Activated CD4-positive, alpha-beta T cell treated with anti-CD3 and anti-CD28 coated beads, Interleukin-2, amount 10 ng/mL, durations not matched to agents 24 days and 14 days (primary cell): ENCODE measurements around the gene RHOV. TPM values are rescaled to one million over a fixed set of nuclear protein-coding genes. Genes with fewer than 3 reads are reported as not detected.

ENCODE experiments used
- DNase-seq: peaks from one replicate; pipeline ENCODE4 v3.0.0; 2022
- H3K27ac Mint-ChIP-seq: one replicate; pipeline ENCODE4 v1.8.0; 2022; ENCODE audit warnings: mild to moderate bottlenecking, mixed read lengths
- H3K27me3 Mint-ChIP-seq: one replicate; pipeline ENCODE4 v1.8.0; 2022; ENCODE audit warnings: mixed read lengths
- H3K36me3 Mint-ChIP-seq: one replicate; pipeline ENCODE4 v1.8.0; 2022; ENCODE audit warnings: low read depth, mild to moderate bottlenecking, mixed read lengths
- H3K4me1 Mint-ChIP-seq: one replicate; pipeline ENCODE4 v1.8.0; 2021; ENCODE audit warnings: mixed read lengths
- H3K4me3 Mint-ChIP-seq: one replicate; pipeline ENCODE4 v1.8.0; 2022; ENCODE audit warnings: mild to moderate bottlenecking, moderate library complexity, mixed read lengths
- H3K9me3 Mint-ChIP-seq: one replicate; pipeline ENCODE4 v1.8.0; 2021; ENCODE audit warnings: mixed read lengths
- intact Hi-C: fragments of 100-400 bp; cut with micrococcal nuclease; formaldehyde crosslinking; loops from one replicate; pipeline ENCODE4 v1.15.1; 2023
- total RNA-seq: library from RNA; stranded (reverse); gene quantifications from 2 replicates; pipeline ENCODE4 v1.2.3, GENCODE V29; 2022

Gene RHOV
- total RNA-seq, 1 donor from 2014 or later: 1.0 TPM

DNA sequence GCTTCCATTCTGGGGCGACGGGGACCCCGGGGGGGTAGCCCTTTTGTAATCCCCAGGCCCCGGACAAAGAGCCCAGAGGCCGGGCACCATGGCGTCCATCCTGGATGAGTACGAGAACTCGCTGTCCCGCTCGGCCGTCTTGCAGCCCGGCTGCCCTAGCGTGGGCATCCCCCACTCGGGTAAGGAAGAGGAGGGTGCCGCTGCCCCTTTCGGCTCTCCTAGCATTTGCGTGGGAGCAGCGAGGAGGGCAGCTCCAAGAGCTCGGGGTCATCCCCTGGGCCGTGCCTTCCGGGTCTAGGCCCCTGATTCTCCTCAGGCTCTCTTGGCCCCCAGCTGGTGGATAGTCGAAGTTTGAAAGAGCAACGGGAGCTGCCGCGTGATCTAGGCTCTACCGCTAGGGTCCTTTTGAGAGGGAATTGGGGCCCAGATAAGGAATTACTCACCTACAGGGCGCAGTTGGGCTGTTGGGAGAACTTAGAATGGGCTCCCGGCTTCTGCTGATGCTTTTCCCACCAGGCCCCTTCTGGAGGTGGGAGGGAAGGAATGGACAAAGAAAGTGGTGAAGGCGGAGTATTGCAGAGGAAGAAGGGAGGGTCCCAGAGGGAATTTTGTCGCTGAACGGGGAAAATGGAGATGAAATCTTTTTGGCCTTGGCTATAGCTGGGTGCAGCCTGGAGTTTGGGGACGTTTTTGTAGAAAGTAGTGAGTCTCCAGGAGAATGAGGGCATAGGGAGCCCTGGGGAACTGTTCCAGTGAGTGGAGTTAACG is 20.8 kb upstream of the RHOV start:
- intact Hi-C loops: loop anchor here (1.0 to 5.0 kb wide), 6 partner anchors 38 to 328 kb away; partner anchors contain the start of genes CCDC32, DNAJC17, GCHFR and RAD51
- Mint-ChIP-seq H3K27me3 (peaks cover 3% of the 10 kb centered on the region), H3K4me1 (peaks cover 32% of the 10 kb centered on the region), H3K36me3 (peaks cover 14% of the 10 kb centered on the region), H3K9me3 (no peaks in the 10 kb centered on the region), H3K4me3 (peak overlapping the region; percentile 100), H3K27ac (peak overlapping the region; percentile 95)
- peak; percentile 89 for DNase-seq

DNA sequence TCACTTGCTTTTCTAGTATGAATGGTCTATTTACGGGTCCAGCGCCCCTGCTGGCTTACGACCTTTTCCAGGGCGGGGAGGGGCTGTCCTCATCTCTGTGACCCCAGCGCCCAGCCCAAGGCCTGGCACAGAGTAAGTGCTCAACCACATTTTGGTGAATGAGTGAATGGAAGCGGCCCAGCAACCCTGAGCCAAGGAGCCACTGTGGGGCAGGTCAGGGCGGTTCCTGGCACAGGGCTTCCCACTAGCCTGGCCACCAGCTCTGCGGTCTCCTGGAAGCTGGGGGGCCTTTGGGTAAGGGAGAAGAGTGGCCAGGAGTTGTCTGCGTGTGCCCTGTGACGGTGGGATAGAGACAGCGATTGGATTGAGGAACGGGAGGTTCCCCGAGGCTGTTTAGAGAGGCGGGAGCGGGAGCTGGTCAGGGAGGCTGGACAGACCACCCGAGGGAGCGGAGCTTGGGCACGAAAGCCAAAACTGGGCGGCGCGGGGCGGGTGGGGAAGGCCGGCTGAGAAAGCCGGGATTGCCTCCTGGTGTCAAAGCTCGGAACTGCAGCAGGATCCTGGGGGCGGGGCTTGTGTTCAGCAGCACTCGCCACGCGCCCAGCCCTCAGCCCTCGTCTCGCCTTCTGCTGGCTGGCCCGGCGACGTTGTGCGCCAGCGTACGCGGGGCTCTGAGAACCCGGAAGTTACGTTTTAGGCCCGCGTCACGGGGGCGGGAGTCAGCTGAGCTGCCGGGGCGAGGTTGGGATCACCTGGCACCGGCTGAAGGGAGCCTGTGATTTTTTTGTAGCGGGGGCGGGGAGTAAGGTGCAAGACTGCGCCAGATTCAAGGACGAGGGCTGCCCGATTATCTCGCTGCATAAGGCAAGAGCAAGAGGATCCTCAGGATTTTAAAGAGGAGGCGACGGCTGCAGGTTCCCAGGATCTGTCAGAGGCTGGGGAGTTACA is 20.0 kb upstream of the RHOV start, which contains the start of gene VPS18:
Gene VPS18, plus strand, starts transcription at position 718 of the 948 bp plus-strand sequence. CDS start 319 bp downstream, outside the sequence.
- intact Hi-C loops: loop anchor here (1.0 to 5.0 kb wide), 7 partner anchors 15 to 327 kb away; partner anchors contain the start of genes CCDC32, DNAJC17, GCHFR and RAD51
- peaks cover 32% of the 10 kb centered on the region for H3K4me1 Mint-ChIP-seq
- H3K27ac Mint-ChIP-seq: peak within 1 kb of the TSS; percentile 95
- peak; percentile 100 for DNase-seq
- no peaks in the 10 kb centered on the region for H3K9me3 Mint-ChIP-seq
- H3K4me3 Mint-ChIP-seq: peak within 1 kb of the TSS; percentile 100
- peaks cover 3% of the 10 kb centered on the region for H3K27me3 Mint-ChIP-seq
- H3K36me3 Mint-ChIP-seq: peaks cover 12% of the 10 kb centered on the region

DNA sequence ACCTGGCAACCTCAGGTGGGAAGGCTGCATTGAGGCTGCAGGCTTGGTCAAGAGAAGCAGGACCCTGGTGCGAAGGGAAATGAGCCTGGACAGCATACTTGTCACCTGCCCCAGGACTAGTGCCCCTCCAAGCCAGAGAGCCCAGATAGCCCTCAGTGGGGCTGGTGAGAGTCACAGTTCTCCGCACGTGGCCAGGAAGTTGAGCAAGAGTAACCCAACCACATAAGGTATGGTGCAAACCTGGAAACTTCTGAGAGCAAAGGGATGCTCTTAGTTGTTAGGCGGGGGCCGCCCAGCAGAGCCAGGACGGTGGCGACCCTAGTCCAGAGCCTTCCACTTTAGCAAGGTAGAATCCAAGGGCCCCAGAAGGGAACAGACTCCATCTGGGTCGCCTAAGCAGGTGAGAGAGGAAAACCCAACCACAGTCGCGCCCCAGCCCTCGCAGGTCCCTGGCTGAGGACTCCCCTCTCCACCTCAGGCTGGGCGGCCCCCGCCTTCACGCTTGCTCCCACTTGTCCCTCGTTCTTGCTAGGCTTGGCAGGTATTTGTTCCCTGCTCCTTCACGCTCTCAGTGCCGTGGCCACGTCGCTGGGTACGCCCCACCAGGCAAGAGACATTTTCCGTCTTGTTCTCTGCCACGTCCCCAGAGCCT is 19.1 kb upstream of the RHOV start:
- peak; percentile 65 for DNase-seq
- Mint-ChIP-seq H3K36me3 (peaks cover 10% of the 10 kb centered on the region), H3K9me3 (no peaks in the 10 kb centered on the region), H3K4me3 (no peak overlapping the region), H3K27me3 (peaks cover 3% of the 10 kb centered on the region), H3K4me1 (peaks cover 32% of the 10 kb centered on the region), H3K27ac (peak overlapping the region; percentile 95)
- intact Hi-C loops: loop anchor here (2.0 to 5.0 kb wide), 4 partner anchors 14 to 326 kb away; partner anchors contain the start of genes CCDC32, GCHFR, RAD51 and RPUSD2

DNA sequence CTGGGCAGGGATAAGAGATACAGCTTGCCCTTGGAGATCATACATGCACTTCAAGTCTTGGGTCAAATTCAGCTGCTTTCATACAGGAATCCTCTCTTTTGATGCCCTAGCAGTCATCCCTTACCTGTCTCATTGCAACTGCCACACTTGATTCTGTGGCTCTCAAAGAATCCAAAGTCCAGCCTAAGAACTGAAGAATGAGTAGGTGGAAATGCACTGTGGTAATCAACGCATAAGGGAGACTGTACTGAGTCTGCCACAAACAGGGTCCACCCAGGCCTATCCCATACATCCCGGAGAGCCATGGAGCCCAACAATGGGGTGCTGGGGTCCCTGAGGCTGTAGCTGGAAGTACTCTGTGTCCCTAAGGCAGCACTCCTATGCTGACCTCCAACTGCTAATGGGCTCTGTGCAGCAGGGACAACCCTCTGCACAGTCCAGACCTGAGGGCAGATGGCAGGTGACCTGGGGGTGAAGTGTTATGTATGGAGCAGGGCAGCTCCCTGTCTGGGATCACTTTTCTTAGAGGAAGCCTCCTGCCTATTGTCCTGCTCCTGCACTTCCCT is 18.5 kb upstream of the RHOV start:
- no peak overlapping the region for H3K27ac Mint-ChIP-seq
- H3K27me3 Mint-ChIP-seq: peaks cover 3% of the 10 kb centered on the region
- intact Hi-C loops: loop anchor here (1.0 to 5.0 kb wide), 5 partner anchors 14 to 325 kb away; partner anchors contain the start of genes CCDC32, GCHFR, RAD51 and RPUSD2
- no peak overlapping the region for H3K4me3 Mint-ChIP-seq
- H3K9me3 Mint-ChIP-seq: no peaks in the 10 kb centered on the region
- H3K36me3 Mint-ChIP-seq: peaks cover 8% of the 10 kb centered on the region
- no peak for DNase-seq
- peaks cover 32% of the 10 kb centered on the region for H3K4me1 Mint-ChIP-seq

DNA sequence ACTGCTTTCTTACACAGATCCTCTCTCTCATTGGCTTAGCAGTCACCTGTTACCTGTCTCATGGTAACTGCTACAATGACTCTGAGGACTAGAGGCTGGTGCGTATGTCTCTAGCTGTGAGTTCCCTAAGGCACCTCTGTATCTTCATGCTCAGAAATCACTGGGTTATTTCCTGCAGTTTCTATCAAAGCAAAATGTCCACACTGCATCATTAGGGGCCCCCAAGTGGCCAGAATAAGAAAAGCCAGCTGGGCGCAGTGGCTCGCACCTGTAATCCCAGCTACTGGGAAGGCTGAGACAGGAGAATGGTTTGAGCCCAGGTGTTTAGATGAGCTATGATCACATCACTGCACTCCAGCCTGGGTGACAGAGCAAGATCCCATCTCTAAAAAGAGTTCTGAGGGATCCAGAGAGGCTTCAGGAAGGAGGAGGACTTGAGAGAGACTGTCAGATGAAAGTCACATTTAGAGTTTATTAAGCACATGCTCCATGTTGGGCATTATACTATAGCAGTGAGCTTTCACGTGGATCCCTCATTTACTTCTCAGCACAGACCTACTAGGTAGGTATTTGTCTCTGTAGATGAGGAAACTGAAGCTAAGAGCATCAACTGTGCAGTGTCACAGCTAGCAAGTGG is 17.9 kb upstream of the RHOV start:
- peak; percentile 81 for DNase-seq
- Mint-ChIP-seq H3K27ac (no peak overlapping the region), H3K9me3 (no peaks in the 10 kb centered on the region), H3K4me1 (peaks cover 32% of the 10 kb centered on the region), H3K4me3 (no peak overlapping the region), H3K27me3 (peaks cover 3% of the 10 kb centered on the region), H3K36me3 (peaks cover 7% of the 10 kb centered on the region)
- intact Hi-C loops: loop anchor here (1.0 to 5.0 kb wide), 5 partner anchors 13 to 325 kb away; partner anchors contain the start of genes CCDC32, GCHFR, RAD51 and RPUSD2

DNA sequence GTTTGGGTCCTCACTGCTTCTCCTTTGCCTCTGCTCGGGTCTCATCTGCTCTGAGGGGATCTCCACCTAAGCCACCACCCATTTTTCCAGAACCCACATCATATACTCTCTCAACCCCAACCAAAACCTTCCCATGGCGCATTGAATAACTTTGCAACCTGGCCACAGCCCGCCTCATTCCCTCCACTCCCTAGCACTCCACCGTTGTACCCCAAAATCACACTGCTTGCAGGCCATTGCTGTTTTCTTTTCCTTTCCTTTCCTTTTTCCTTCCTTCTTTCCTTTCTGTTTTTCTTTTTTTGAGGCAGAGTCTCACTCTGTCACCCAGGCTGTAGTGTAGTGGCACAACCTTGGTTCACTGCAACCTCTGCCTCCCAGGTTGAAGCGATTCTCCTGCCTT is 17.1 kb upstream of the RHOV start:
- H3K27me3 Mint-ChIP-seq: peaks cover 3% of the 10 kb centered on the region
- H3K36me3 Mint-ChIP-seq: peaks cover 6% of the 10 kb centered on the region
- H3K27ac Mint-ChIP-seq: no peak overlapping the region
- no peaks in the 10 kb centered on the region for H3K9me3 Mint-ChIP-seq
- DNase-seq: no peak
- no peak overlapping the region for H3K4me3 Mint-ChIP-seq
- peaks cover 36% of the 10 kb centered on the region for H3K4me1 Mint-ChIP-seq
- intact Hi-C loops: loop anchor here (5.0 kb wide), 3 partner anchors 129 to 324 kb away; partner anchors contain the start of genes CCDC32, GCHFR, RAD51 and RPUSD2

DNA sequence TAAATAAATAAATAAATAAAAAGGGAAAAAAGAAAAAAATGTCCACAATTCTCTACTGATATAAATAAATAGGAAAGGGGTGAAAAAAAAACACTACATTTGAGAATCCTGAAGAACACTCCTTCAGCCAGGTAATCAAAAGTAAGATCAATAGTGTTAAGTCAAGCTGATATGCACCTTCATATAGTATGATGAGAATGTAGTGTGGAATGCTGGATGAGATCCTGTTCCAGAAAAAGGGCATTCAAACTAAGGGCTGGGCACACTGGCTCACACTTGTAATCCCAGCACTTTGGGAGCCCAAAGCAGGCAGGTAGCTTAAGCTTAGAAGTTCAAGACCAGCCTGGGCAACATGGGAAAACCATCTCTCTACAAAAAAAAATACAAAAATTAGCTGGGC is 15.1 kb upstream of the RHOV start:
- Mint-ChIP-seq H3K27ac (no peak overlapping the region), H3K4me1 (peaks cover 32% of the 10 kb centered on the region), H3K9me3 (no peaks in the 10 kb centered on the region), H3K36me3 (no peaks in the 10 kb centered on the region), H3K4me3 (no peak overlapping the region), H3K27me3 (peaks cover 3% of the 10 kb centered on the region)
- DNase-seq: no peak
- intact Hi-C loops: no loop called here

DNA sequence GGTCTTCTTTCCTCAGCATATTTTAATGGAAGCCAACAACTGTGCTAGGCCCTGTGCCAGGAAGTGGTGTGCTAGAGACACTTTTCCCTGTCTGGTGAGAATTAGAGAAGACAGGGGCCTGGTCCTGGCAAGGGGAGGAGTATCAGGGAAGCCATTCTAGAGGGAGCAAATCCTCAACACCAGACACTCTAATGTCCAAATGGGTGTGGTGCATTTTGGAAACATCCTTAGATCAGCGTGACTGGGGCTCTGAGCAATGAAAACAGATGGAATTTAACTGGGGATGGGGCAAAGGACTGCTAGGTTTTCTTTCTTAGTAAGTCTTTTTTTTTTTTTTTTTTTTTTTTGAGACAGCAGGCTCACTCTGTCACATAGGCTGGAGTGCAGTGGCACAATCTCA is 12.6 kb upstream of the RHOV start:
- H3K27ac Mint-ChIP-seq: no peak overlapping the region
- intact Hi-C loops: no loop called here

DNA sequence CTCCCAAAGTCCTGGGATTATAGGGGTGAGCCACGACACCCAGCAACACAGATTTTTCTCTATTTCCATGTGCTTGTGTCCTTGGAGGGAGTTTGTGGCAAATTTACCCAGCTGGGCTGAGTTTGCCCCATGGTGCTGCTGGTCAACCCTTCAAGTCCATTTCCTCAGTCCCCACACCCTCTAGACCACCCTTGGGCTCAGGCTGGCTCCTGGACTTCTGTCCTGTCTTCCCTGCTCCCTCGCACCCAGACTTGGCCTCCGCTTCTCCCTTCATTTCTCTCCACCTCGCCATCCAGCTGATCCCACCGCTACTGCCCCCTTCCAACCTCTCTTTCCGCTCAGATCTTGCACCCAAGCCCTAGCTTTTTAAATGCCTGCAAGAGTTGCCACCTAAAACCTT is 7.3 kb upstream of the RHOV start:
- H3K27ac Mint-ChIP-seq: no peak overlapping the region
- H3K4me3 Mint-ChIP-seq: no peak overlapping the region
- H3K27me3 Mint-ChIP-seq: no peaks in the 10 kb centered on the region
- DNase-seq: no peak
- H3K9me3 Mint-ChIP-seq: no peaks in the 10 kb centered on the region
- no peaks in the 10 kb centered on the region for H3K36me3 Mint-ChIP-seq
- intact Hi-C loops: no loop called here
- peaks cover 21% of the 10 kb centered on the region for H3K4me1 Mint-ChIP-seq

More for the DNA sequence above, 12.6 kb upstream of the RHOV start:
- Mint-ChIP-seq H3K4me3 (no peak overlapping the region), H3K9me3 (no peaks in the 10 kb centered on the region), H3K27me3 (peaks cover 3% of the 10 kb centered on the region), H3K4me1 (peaks cover 19% of the 10 kb centered on the region), H3K36me3 (no peaks in the 10 kb centered on the region)
- no peak for DNase-seq

DNA sequence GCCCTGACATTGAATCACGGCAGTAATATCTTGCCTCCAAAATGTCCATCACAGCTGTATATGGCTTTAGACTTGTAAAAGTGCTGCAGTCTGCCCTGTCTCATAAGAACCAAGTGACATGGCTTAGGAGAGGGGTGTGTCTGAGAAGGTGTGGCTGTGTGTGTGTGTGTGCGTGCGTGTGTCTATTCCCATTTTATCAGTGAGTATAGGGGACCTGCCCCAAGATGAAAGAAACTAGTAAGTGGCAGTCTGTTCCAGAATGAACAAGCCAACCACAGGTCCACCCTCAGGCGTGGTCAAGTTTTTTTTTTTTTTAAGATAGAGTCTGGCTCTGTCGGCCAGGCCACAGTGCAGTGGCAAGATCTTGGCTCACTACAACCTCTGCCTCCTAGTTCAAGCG is 5.6 kb upstream of the RHOV start:
- H3K27ac Mint-ChIP-seq: no peak overlapping the region
- H3K27me3 Mint-ChIP-seq: peaks cover under 1% of the 10 kb centered on the region
- DNase-seq: no peak
- peaks cover 13% of the 10 kb centered on the region for H3K4me1 Mint-ChIP-seq
- no peaks in the 10 kb centered on the region for H3K36me3 Mint-ChIP-seq
- intact Hi-C loops: loop anchor here (2.0 kb wide), 1 partner anchor 13 kb away; no protein-coding TSS in a partner anchor
- no peak overlapping the region for H3K4me3 Mint-ChIP-seq
- H3K9me3 Mint-ChIP-seq: no peaks in the 10 kb centered on the region

DNA sequence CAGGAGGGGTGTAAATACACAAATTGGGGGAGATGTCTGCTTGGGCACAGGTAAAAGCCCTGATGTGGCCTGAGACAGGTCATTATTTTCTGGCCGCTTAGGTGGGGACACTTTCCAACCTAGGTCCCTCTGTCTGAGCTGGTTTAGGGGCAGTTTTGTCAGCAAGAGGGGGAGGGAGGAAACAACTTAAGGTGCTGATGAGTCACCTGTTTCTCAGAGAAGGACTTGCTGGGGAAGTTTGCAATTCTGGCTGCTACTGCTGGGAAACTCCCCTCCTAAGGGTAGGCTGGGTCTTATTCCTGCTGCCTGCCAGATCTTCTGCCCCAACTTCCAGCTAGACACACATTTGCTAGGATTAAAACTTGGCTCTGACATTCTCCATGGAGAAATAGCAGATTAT is 4.8 kb upstream of the RHOV start:
- intact Hi-C loops: loop anchor here (2.0 kb wide), 1 partner anchor 14 kb away; no protein-coding TSS in a partner anchor
- peaks cover 4% of the 10 kb centered on the region for H3K27me3 Mint-ChIP-seq
- no peaks in the 10 kb centered on the region for H3K36me3 Mint-ChIP-seq
- H3K27ac Mint-ChIP-seq: peak overlapping the region; percentile 68
- H3K4me3 Mint-ChIP-seq: no peak overlapping the region
- H3K4me1 Mint-ChIP-seq: peaks cover 10% of the 10 kb centered on the region
- peak; percentile 81 for DNase-seq
- no peaks in the 10 kb centered on the region for H3K9me3 Mint-ChIP-seq

DNA sequence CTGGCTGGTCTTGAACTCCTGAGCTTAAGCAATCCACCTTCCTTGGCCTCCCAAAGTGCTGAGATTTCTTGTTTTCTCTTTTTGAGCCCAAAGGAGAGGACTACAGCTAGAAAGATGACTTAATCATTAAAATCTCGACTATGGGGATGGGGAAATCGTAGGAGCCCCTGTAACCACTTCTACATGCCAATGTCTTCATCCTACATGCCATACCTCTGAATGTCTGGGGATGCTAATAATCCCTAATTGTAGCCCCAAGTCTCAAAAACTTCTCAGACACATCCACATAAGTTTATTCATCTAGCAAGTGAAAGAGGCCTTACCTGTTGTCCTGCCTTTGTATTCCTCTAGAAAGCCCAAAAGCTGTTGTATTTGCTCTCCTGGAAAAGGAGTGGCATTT is 3.7 kb upstream of the RHOV start:
- Mint-ChIP-seq H3K27ac (no peak overlapping the region), H3K4me1 (peaks cover 14% of the 10 kb centered on the region), H3K27me3 (peaks cover 9% of the 10 kb centered on the region), H3K36me3 (no peaks in the 10 kb centered on the region), H3K4me3 (no peak overlapping the region), H3K9me3 (no peaks in the 10 kb centered on the region)
- no peak for DNase-seq
- intact Hi-C loops: loop anchor here (2.0 kb wide), 1 partner anchor 15 kb away; no protein-coding TSS in a partner anchor
